WERI-Rb-1 (cell line): ENCODE measurements around the gene IWS1.
"Not testable (repeated sequence)": the region's sequence is repeated elsewhere in the genome, so short reads cannot be mapped to it uniquely, and the experiment has no call there.

Experiments
- DNase-seq: peaks from one replicate; pipeline ENCODE4 v3.0.0-alpha.2; 2020
- H3K27ac ChIP-seq: fragments of 250-450 bp; sonication (Bioruptor Pico); 2 replicates; pipeline ENCODE4 v1.5.1; 2020; ENCODE audit warnings: mild to moderate bottlenecking, moderate library complexity
- H3K27me3 ChIP-seq: fragments of 250-450 bp; sonication (Bioruptor Pico); 2 replicates; pipeline ENCODE4 v1.5.1; 2021; ENCODE audit warnings: mild to moderate bottlenecking, low read depth, moderate library complexity; ENCODE audit not compliant: insufficient read depth, severe bottlenecking
- H3K36me3 ChIP-seq: fragments of 250-450 bp; sonication (Bioruptor Pico); 2 replicates; pipeline ENCODE4 v1.5.1; 2020; ENCODE audit warnings: mild to moderate bottlenecking, moderate library complexity
- H3K4me3 ChIP-seq: 2 replicates; pipeline ENCODE4 v1.5.1; 2011; ENCODE audit warnings: low read depth, mild to moderate bottlenecking, control low read depth, low read length
- H3K9me3 ChIP-seq: fragments of 250-450 bp; sonication (Bioruptor Pico); 2 replicates; pipeline ENCODE4 v1.5.1; 2021; ENCODE audit warnings: mild to moderate bottlenecking, moderate library complexity; ENCODE audit not compliant: severe bottlenecking
- TF ChIP-seq, protein P1 (sequence below): IDR thresholded peaks from 2 replicates; pipeline ENCODE4 v1.5.1; 2011; ENCODE audit warnings: low read depth, mild to moderate bottlenecking, control low read depth, inconsistent platforms, low read length

Gene IWS1

DNA sequence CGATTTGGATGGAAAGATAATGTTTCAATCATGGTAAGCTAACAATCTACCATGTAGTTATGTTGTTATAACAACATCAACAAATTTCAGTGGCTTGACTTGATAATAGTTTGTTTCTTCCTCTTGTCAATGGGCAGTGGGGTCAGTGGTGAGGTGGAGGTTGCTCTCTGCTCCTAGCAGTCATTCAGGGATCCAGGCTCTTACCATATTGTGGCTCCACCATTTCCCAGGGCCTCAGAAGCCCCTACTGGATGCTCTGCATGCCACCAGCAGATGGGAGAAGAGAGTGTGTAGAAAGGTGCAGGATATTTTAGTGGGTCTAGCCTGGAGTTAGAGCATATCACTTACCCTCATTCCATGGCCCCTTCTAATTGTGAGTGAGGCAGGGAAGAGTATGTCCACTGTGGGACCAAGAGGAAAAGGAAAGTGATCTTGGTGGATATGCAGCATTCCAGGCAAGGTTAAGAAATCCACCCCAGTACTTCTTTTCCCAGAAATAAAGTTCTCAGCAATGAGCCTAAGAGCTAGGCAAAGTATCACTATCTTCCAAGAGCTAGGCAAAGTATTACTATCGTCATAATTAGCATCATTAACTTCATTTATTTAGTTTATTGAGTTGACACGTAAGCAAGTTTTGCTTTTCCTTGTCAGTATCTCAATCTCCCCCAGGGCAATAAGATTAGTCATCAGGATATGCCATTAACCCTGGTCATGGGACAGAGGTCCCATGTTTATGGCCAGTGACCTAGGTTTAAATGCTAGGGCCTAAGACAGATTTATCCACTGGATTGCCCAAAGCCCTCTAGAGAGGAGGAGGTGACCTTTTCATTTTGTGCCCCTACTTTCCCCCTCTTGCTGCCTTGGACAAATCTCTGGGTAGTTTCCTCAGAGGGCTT, 4.2 kb upstream of the IWS1 start:
- TF ChIP-seq, protein P1, sequence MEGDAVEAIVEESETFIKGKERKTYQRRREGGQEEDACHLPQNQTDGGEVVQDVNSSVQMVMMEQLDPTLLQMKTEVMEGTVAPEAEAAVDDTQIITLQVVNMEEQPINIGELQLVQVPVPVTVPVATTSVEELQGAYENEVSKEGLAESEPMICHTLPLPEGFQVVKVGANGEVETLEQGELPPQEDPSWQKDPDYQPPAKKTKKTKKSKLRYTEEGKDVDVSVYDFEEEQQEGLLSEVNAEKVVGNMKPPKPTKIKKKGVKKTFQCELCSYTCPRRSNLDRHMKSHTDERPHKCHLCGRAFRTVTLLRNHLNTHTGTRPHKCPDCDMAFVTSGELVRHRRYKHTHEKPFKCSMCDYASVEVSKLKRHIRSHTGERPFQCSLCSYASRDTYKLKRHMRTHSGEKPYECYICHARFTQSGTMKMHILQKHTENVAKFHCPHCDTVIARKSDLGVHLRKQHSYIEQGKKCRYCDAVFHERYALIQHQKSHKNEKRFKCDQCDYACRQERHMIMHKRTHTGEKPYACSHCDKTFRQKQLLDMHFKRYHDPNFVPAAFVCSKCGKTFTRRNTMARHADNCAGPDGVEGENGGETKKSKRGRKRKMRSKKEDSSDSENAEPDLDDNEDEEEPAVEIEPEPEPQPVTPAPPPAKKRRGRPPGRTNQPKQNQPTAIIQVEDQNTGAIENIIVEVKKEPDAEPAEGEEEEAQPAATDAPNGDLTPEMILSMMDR = no peak
- Histone ChIP-seq H3K4me3 (no peak overlapping the region), H3K9me3 (peaks cover 3% of the 10 kb centered on the region), H3K27me3 (no peaks in the 10 kb centered on the region), H3K36me3 (peaks cover 7% of the 10 kb centered on the region), H3K27ac (no peak overlapping the region)
- no peak for DNase-seq

DNA sequence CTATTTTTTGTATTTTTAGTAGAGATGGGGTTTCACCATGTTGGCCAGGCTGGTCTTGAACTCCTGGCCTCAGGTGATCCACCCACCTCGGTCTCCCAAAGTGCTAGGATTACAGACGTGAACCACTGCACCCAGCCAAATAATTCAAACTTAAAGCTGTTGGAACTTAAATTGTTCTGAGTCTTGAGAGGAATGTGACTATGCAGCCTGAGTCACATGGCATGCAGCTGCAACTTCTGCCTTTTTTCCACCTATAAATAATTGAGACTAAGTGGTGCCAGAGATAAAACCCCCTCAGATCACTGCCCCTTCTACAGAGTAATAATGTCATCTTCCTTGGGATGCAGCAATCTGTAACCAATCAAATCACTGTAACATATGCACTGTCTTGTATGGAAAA, 3.1 kb upstream of the IWS1 start:
- H3K27ac ChIP-seq, DNase-seq: not testable (repeated sequence)

DNA sequence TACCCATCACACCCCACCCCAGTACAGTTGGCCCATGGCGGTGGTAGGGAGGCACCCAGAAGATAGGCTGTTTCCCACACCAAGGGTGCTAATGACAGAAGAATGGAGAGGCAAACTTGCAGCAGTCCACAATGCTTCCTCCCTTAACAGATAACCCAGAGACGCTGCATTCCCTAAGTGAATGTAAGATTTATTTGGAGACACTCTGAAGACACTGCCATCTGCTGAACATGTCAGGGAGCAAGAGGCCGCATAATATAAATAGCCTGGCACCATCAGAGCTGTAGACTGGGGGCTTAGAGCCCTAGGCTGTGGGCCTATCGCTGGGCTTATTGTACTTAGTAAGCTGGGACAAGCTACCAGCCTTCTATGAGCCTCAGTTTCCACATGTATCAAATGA, 2.2 kb upstream of the IWS1 start:
- Histone ChIP-seq H3K27me3 (no peaks in the 10 kb centered on the region), H3K36me3 (peaks cover 18% of the 10 kb centered on the region), H3K9me3 (peaks cover 3% of the 10 kb centered on the region), H3K4me3 (no peak overlapping the region), H3K27ac (peak overlapping the region; percentile 19; the same call in 1 of the 2 replicates)
- DNase-seq = peak; percentile 38
- TF ChIP-seq, protein P1 = 0 out of 2 replicates have a peak, but pooled peaks have one; percentile 12

More for the DNA sequence above, 3.1 kb upstream of the IWS1 start:
- not testable (repeated sequence) for H3K27me3 ChIP-seq, H3K4me3 ChIP-seq, H3K9me3 ChIP-seq, H3K36me3 ChIP-seq

DNA sequence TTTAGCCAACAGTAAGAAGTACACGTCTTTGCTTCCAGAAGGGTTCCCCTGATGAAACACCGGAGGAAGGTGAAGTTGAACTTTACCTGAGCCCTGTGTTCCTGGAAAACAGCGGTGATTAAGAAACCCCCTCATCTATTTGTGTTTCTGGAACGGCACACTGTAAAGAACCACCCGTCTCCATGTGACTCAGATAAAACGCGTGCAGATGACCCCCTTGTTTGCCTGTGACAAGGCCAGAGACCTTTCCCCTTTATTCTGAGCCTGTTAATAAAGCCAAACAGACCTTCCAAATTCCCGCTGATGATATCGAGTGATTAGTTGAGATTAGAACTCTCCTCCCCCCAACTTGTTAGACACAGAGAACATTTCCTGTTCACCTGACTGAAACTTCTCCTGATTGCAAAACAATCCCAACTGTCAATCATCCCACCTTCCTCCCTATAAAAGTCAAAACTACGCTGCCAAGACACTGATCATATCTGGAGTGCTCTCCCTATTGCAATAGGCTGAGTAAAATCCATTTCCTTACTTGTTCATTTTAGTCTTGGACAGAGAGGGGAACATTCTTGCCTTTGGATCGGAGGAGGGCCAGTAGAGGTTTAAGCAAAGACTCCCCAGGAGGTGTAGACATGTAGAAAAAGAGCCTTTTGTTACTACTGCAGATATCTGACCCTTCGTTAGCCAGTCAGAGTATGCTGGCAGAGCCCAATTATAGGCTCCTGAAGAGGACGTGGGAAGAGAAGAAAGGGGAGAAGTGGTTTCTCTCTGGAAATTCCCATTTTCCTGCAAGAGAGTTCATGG, 914 bp upstream of the IWS1 start:
- Histone ChIP-seq H3K27ac (peak overlapping the region; percentile 99), H3K9me3 (peaks cover 3% of the 10 kb centered on the region), H3K27me3 (no peaks in the 10 kb centered on the region), H3K4me3 (peak overlapping the region; percentile 90), H3K36me3 (peaks cover 29% of the 10 kb centered on the region)
- no peak for DNase-seq
- TF ChIP-seq, protein P1 = no peak

DNA sequence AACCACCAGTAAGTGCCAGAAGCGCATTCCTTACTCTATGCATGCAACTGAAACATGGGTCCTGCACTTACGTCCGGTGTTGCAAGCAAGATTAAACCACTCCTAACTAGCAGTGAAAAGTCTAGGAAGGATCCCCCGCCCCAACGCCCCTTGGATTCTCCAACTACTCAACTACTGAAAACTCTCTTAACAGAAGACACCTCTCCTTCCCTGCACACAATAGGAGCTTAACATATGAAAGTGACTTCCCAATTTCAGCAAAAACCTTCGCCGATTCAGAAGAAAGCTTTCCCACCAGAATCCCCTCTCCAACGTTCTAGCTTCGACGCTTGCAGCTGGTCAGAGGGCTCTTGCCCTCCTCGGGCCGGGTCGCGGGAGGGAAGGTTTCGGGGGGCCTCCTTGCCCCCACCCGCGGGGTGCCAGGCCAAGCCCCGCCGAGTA, 578 bp downstream of the IWS1 start:
- DNase-seq = no peak
- Histone ChIP-seq H3K9me3 (peaks cover 3% of the 10 kb centered on the region), H3K4me3 (peak overlapping the region; percentile 90), H3K36me3 (peaks cover 43% of the 10 kb centered on the region), H3K27ac (peak overlapping the region; percentile 99), H3K27me3 (no peaks in the 10 kb centered on the region)
- TF ChIP-seq, protein P1 = no peak

DNA sequence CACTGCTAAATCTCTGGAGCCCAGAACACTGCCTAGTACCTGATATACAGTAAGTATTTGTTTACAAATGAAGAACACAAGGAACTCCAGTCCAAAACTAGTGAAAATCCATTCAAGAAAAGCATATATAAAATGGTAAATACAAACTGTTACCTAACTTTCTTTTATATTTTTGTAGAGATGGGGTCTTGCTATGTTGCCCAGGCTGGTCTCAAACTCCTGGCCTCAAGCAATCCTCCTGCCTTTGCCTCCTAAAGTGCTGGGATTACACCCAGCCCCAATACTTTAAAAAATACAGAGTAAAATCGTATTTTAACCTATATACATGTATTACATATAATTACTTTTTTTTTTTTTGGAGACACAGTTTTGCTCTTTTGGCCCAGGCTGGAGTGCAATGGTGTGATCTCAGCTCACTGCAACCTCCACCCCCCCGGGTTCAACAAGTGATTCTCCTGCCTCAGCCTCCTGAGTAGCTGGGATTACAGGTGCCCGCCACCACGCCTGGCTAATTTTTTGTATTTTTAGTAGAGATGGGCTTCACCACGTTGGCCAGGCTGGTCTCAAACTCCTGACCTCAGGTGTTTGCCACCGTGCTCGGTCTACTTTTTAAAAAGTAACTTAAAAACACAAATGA, 2.0 kb downstream of the IWS1 start:
- H3K4me3 ChIP-seq, DNase-seq: not testable (repeated sequence)
- H3K36me3 ChIP-seq = peaks cover 57% of the 10 kb centered on the region

More for the DNA sequence above, 2.0 kb downstream of the IWS1 start:
- not testable (repeated sequence) for H3K27ac ChIP-seq, H3K27me3 ChIP-seq, H3K9me3 ChIP-seq
